Neural progenitor cell (in vitro differentiated cells): ENCODE data around the gene SP140L. TPM values are rescaled to one million over a fixed set of nuclear protein-coding genes. Genes with fewer than 3 reads are reported as not detected.

ENCODE experiments used
- DNase-seq: peaks from one replicate; pipeline ENCODE4 v3.0.0-alpha.2; 2016; ENCODE audit warnings: low spot score
- H2AFZ ChIP-seq: fragments of 200-600 bp; sonication (generic); replicated peaks from 2 replicates; pipeline ENCODE4 v1.6.1; 2016; ENCODE audit warnings: antibody characterized with exemption
- H3F3A ChIP-seq: fragments of 200-600 bp; sonication (generic); 2 replicates; pipeline ENCODE4 v1.6.1; 2016; ENCODE audit warnings: antibody characterized with exemption, low read depth
- H3K27ac ChIP-seq: fragments of 200-600 bp; sonication (generic); 2 replicates; pipeline ENCODE4 v1.5.1; 2016; ENCODE audit warnings: mild to moderate bottlenecking
- H3K27me3 ChIP-seq: fragments of 200-600 bp; sonication (generic); 2 replicates; pipeline ENCODE4 v1.6.1; 2016; ENCODE audit warnings: mild to moderate bottlenecking, moderate library complexity
- H3K36me3 ChIP-seq: fragments of 200-600 bp; sonication (generic); 2 replicates; pipeline ENCODE4 v1.5.1; 2016
- H3K4me1 ChIP-seq: fragments of 200-600 bp; sonication (generic); 2 replicates; pipeline ENCODE4 v1.6.1; 2016; ENCODE audit warnings: mixed run types
- H3K4me2 ChIP-seq: fragments of 200-600 bp; sonication (generic); 2 replicates; pipeline ENCODE4 v1.6.1; 2016
- H3K4me3 ChIP-seq: fragments of 200-600 bp; sonication (generic); 2 replicates; pipeline ENCODE4 v1.5.1; 2016
- H3K79me2 ChIP-seq: fragments of 200-600 bp; sonication (generic); 2 replicates; pipeline ENCODE4 v1.6.1; 2016; ENCODE audit warnings: low read depth
- H3K9ac ChIP-seq: fragments of 200-600 bp; sonication (generic); 2 replicates; pipeline ENCODE4 v1.6.1; 2016
- H3K9me3 ChIP-seq: fragments of 200-600 bp; sonication (generic); 2 replicates; pipeline ENCODE4 v1.5.1; 2016; ENCODE audit warnings: low read depth
- H4K20me1 ChIP-seq: fragments of 200-600 bp; sonication (generic); 2 replicates; pipeline ENCODE4 v1.6.1; 2016; ENCODE audit warnings: low read depth
- H3K27ac Mint-ChIP-seq: 3 replicates; pipeline ENCODE4 v1.8.0; 2021; ENCODE audit warnings: mixed read lengths
- H3K27me3 Mint-ChIP-seq: 2 replicates; pipeline ENCODE4 v1.8.0; 2022; ENCODE audit warnings: low read depth, mild to moderate bottlenecking, inconsistent platforms, moderate library complexity, mixed read lengths; ENCODE audit not compliant: insufficient read depth
- H3K36me3 Mint-ChIP-seq: 3 replicates; pipeline ENCODE4 v1.8.0; 2021; ENCODE audit warnings: mixed read lengths
- H3K4me1 Mint-ChIP-seq: 3 replicates; pipeline ENCODE4 v1.8.0; 2021; ENCODE audit warnings: mixed read lengths
- H3K4me3 Mint-ChIP-seq: 3 replicates; pipeline ENCODE4 v1.8.0; 2021; ENCODE audit warnings: mild to moderate bottlenecking, moderate library complexity, mixed read lengths
- H3K9me3 Mint-ChIP-seq: 3 replicates; pipeline ENCODE4 v1.8.0; 2020; ENCODE audit warnings: mixed read lengths
- EZH2 ChIP-seq: fragments of 200-600 bp; sonication (generic); IDR thresholded peaks from 2 replicates; pipeline ENCODE4 v1.6.1; 2017; ENCODE audit warnings: antibody characterized with exemption, mild to moderate bottlenecking, moderate library complexity
- EZH2phosphoT487 ChIP-seq: fragments of 200-600 bp; sonication (generic); IDR thresholded peaks from 2 replicates; pipeline ENCODE4 v1.6.1; 2017; ENCODE audit warnings: antibody characterized with exemption
- total RNA-seq: library from RNA; depleted of rRNA; stranded (reverse); fragments of >200 nt; gene quantifications from 2 replicates; pipeline ENCODE4 v1.2.3, GENCODE V29; 2015; ENCODE audit warnings: low replicate concordance
- TF ChIP-seq, protein P1 (sequence below): fragments of 200-600 bp; sonication (generic); IDR thresholded peaks from 2 replicates; pipeline ENCODE4 v1.5.1; 2017; ENCODE audit warnings: antibody characterized with exemption, mild to moderate bottlenecking

SP140L gene
- total RNA-seq, 1 donor from 2014 or later, result 2.0 TPM

DNA sequence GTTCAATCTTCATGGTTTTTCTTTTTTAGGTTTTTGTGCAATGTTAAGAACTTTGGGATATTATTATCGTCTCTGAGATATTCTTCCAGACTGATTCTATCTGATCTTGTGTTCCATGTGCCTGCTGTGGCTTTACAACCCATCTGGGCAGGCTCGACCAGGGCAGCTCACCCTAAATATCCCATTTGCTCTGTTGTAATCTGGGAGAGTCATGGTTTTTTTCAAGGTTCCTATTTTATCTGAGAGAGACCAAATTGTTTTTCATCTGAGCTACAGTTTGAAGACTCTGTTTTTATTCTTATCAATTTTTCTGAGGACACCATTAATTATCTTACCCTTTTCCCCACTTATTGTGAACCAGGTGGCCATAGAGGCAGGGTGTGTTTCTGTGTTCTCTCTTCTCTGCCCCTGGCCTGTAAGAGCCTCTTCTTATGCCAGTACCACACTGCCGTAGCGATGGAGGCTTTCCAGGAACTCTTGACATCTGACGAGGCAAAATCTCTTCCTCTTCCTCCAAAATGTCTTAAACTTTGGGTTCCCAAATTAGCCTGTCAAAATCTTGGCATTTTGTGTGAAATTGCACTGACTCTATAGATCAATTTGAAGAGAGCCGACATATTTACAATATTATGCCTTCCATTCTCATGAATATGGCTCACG, 3.1 kb downstream of the SP140L start:
- no peaks in the 10 kb centered on the region for H4K20me1 ChIP-seq
- H3K36me3 Mint-ChIP-seq, result no peaks in the 10 kb centered on the region
- H3K79me2 ChIP-seq, result no peaks in the 10 kb centered on the region
- no peaks in the 10 kb centered on the region for H3K9me3 Mint-ChIP-seq
- no peak overlapping the region for H3K4me3 ChIP-seq
- TF ChIP-seq EZH2phosphoT487, result no peak
- TF ChIP-seq, protein P1, sequence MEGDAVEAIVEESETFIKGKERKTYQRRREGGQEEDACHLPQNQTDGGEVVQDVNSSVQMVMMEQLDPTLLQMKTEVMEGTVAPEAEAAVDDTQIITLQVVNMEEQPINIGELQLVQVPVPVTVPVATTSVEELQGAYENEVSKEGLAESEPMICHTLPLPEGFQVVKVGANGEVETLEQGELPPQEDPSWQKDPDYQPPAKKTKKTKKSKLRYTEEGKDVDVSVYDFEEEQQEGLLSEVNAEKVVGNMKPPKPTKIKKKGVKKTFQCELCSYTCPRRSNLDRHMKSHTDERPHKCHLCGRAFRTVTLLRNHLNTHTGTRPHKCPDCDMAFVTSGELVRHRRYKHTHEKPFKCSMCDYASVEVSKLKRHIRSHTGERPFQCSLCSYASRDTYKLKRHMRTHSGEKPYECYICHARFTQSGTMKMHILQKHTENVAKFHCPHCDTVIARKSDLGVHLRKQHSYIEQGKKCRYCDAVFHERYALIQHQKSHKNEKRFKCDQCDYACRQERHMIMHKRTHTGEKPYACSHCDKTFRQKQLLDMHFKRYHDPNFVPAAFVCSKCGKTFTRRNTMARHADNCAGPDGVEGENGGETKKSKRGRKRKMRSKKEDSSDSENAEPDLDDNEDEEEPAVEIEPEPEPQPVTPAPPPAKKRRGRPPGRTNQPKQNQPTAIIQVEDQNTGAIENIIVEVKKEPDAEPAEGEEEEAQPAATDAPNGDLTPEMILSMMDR, result no peak
- no peak for TF ChIP-seq EZH2
- no peak overlapping the region for H3K9ac ChIP-seq
- H3K27ac ChIP-seq, result no peak overlapping the region
- no peak overlapping the region for H3K4me2 ChIP-seq
- no peaks in the 10 kb centered on the region for H3K36me3 ChIP-seq
- no peak overlapping the region for H3K27ac Mint-ChIP-seq
- no peaks in the 10 kb centered on the region for H3K9me3 ChIP-seq
- no peaks in the 10 kb centered on the region for H3F3A ChIP-seq
- no peaks in the 10 kb centered on the region for H3K4me1 Mint-ChIP-seq
- H3K4me1 ChIP-seq, result no peaks in the 10 kb centered on the region
- no peak overlapping the region for H3K4me3 Mint-ChIP-seq
- DNase-seq, result no peak
- no peak overlapping the region for H2AFZ ChIP-seq
- peaks cover 3% of the 10 kb centered on the region for H3K27me3 Mint-ChIP-seq
- H3K27me3 ChIP-seq, result no peaks in the 10 kb centered on the region

DNA sequence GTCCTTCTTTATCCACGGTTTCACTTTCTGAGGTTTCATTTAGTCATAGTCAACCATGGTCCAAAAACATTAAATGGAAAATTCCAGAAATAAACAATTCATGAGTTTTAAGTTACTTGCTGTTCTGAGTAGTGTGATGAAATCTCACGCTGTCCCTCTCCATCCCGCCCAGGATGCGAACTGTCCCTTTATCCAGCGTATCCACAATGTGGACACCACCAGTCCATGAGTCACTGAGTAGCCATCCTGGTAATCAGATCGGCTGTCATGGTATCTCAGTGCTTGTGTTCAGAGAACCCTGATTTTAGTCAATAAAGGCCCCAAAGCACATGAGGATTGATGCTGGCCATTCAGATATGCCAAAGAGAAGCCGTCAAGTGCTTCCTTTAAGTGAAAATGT, 3.7 kb downstream of the SP140L start:
- no peaks in the 10 kb centered on the region for H3K27me3 ChIP-seq
- peaks cover 3% of the 10 kb centered on the region for H3K27me3 Mint-ChIP-seq
- TF ChIP-seq, protein P1, result no peak
- TF ChIP-seq EZH2phosphoT487, result no peak
- TF ChIP-seq EZH2, result no peak
- no peaks in the 10 kb centered on the region for H3K4me1 ChIP-seq
- H3K79me2 ChIP-seq, result no peaks in the 10 kb centered on the region
- H3K9ac ChIP-seq, result no peak overlapping the region
- H3K36me3 Mint-ChIP-seq, result no peaks in the 10 kb centered on the region
- H3K9me3 ChIP-seq, result no peaks in the 10 kb centered on the region
- no peaks in the 10 kb centered on the region for H4K20me1 ChIP-seq
- H3K4me2 ChIP-seq, result no peak overlapping the region
- no peak overlapping the region for H3K4me3 ChIP-seq
- H3K4me1 Mint-ChIP-seq, result no peaks in the 10 kb centered on the region
- H3K4me3 Mint-ChIP-seq, result no peak overlapping the region
- H2AFZ ChIP-seq, result no peak overlapping the region
- H3K36me3 ChIP-seq, result no peaks in the 10 kb centered on the region
- H3K9me3 Mint-ChIP-seq, result no peaks in the 10 kb centered on the region
- no peaks in the 10 kb centered on the region for H3F3A ChIP-seq
- H3K27ac Mint-ChIP-seq, result no peak overlapping the region
- DNase-seq, result no peak
- no peak overlapping the region for H3K27ac ChIP-seq

DNA sequence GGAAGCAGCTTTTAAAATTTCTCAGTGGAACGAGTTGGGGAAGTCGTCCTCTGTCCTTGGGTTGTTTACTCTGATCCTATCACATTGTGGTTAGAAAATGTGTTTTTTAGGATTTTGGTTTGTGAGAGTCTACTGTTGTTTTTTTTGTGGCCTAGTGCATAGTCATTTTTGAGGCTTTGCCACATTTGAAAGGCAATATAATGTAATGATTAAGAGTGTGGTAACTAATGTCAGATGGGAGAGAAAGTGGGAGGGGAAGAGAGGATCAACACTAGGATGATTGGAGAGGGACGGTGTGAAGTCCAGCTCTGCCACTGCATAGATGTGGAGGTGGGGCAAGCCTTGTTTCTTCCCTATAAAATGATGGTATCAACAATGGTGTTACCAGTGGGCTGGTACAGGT, 8.5 kb downstream of the SP140L start:
- Histone ChIP-seq H4K20me1 (no peaks in the 10 kb centered on the region), H3K36me3 (no peaks in the 10 kb centered on the region), H3K27ac (no peak overlapping the region), H3F3A (no peaks in the 10 kb centered on the region), H3K4me1 (no peaks in the 10 kb centered on the region), H3K27me3 (no peaks in the 10 kb centered on the region), H2AFZ (no peak overlapping the region), H3K4me3 (no peak overlapping the region), H3K9ac (no peak overlapping the region), H3K79me2 (no peaks in the 10 kb centered on the region), H3K4me2 (no peak overlapping the region), H3K9me3 (no peaks in the 10 kb centered on the region)
- Mint-ChIP-seq H3K4me1 (no peaks in the 10 kb centered on the region), H3K4me3 (no peak overlapping the region), H3K27ac (no peak overlapping the region), H3K36me3 (no peaks in the 10 kb centered on the region), H3K27me3 (no peaks in the 10 kb centered on the region), H3K9me3 (no peaks in the 10 kb centered on the region)
- DNase-seq, result no peak
- TF ChIP-seq, protein P1, result no peak
- TF ChIP-seq EZH2phosphoT487 (no peak), EZH2 (no peak)
